Trophoblast cell (in vitro differentiated cells and primary cell): ENCODE measurements around the gene KRT34.

ENCODE experiments used
- DNase-seq, 2 donors: peaks; one replicate each; pipeline ENCODE4 v3.0.0-alpha.2; 2016
- H2AFZ ChIP-seq: 2 replicates; pipeline ENCODE4 v1.6.1; 2013; ENCODE audit warnings: low read length, moderate library complexity, mild to moderate bottlenecking; ENCODE audit not compliant: insufficient read depth, poor library complexity
- H2AK5ac ChIP-seq: 2 replicates; pipeline ENCODE4 v1.6.1; 2013; ENCODE audit warnings: mild to moderate bottlenecking, low read length
- H2BK120ac ChIP-seq: 2 replicates; pipeline ENCODE4 v1.6.1; 2013; ENCODE audit warnings: low read length, mild to moderate bottlenecking, moderate library complexity; ENCODE audit not compliant: insufficient read depth, poor library complexity
- H2BK12ac ChIP-seq: 2 replicates; pipeline ENCODE4 v1.6.1; 2013; ENCODE audit warnings: mild to moderate bottlenecking, low read length, moderate library complexity
- H2BK5ac ChIP-seq: 2 replicates; pipeline ENCODE4 v1.6.1; 2013; ENCODE audit warnings: low read length, low read depth, moderate library complexity, mild to moderate bottlenecking; ENCODE audit not compliant: poor library complexity
- H3K14ac ChIP-seq: 2 replicates; pipeline ENCODE4 v1.6.1; 2013; ENCODE audit warnings: mild to moderate bottlenecking, low read length
- H3K18ac ChIP-seq: 2 replicates; pipeline ENCODE4 v1.6.1; 2013; ENCODE audit warnings: mild to moderate bottlenecking, low read length
- H3K23ac ChIP-seq: 2 replicates; pipeline ENCODE4 v1.6.1; 2013; ENCODE audit warnings: low read length
- H3K27ac ChIP-seq: 2 replicates; pipeline ENCODE4 v1.5.1; 2013; ENCODE audit warnings: low read depth, mild to moderate bottlenecking, inconsistent platforms, low read length, moderate library complexity
- H3K27me3 ChIP-seq: 2 replicates; pipeline ENCODE4 v1.6.1; 2013; ENCODE audit warnings: inconsistent platforms, mild to moderate bottlenecking, low read length, moderate library complexity; ENCODE audit not compliant: insufficient read depth
- H3K36me3 ChIP-seq, 2 experiments: 1 replicate in 1 of 2; 2 replicates in 1 of 2; pipeline ENCODE4 v1.6.1; 2013; ENCODE audit warnings: low read length in 2 of 2, mild to moderate bottlenecking in 2 of 2, moderate library complexity in 1 of 2; ENCODE audit not compliant: insufficient read depth in 2 of 2, control insufficient read depth in 1 of 2
- H3K4ac ChIP-seq: 2 replicates; pipeline ENCODE4 v1.6.1; 2013; ENCODE audit warnings: low read depth, mild to moderate bottlenecking, low read length, moderate library complexity
- H3K4me1 ChIP-seq, 2 experiments: 1 replicate in 1 of 2; 2 replicates in 1 of 2; pipeline ENCODE4 v1.6.1; 2013; ENCODE audit warnings: low read length in 2 of 2, mild to moderate bottlenecking in 2 of 2, moderate library complexity in 1 of 2; ENCODE audit not compliant: insufficient read depth in 2 of 2, control insufficient read depth in 1 of 2
- H3K4me2 ChIP-seq: 2 replicates; pipeline ENCODE4 v1.6.1; 2013; ENCODE audit warnings: inconsistent platforms, mild to moderate bottlenecking, low read length, moderate library complexity
- H3K4me3 ChIP-seq: 2 replicates; pipeline ENCODE4 v1.5.1; 2013; ENCODE audit warnings: mild to moderate bottlenecking, low read depth, low read length, inconsistent platforms
- H3K79me1 ChIP-seq: one replicate; pipeline ENCODE4 v1.6.1; 2013; ENCODE audit warnings: low read length
- H3K79me2 ChIP-seq: 2 replicates; pipeline ENCODE4 v1.6.1; 2013; ENCODE audit warnings: low read length, mild to moderate bottlenecking; ENCODE audit not compliant: control insufficient read depth, insufficient read depth, poor library complexity
- H3K9ac ChIP-seq: 2 replicates; pipeline ENCODE4 v1.6.1; 2013; ENCODE audit warnings: mild to moderate bottlenecking, low read length
- H3K9me3 ChIP-seq: 2 replicates; pipeline ENCODE4 v1.6.1; 2013; ENCODE audit warnings: low read depth, mild to moderate bottlenecking, control low read depth, inconsistent platforms, low read length; ENCODE audit not compliant: insufficient read depth
- H4K12ac ChIP-seq: 2 replicates; pipeline ENCODE4 v1.6.1; 2013; ENCODE audit warnings: low read depth, mild to moderate bottlenecking, low read length, moderate library complexity
- H4K8ac ChIP-seq: 2 replicates; pipeline ENCODE4 v1.6.1; 2013; ENCODE audit warnings: low read depth, mild to moderate bottlenecking, low read length, moderate library complexity
- H4K91ac ChIP-seq: one replicate; pipeline ENCODE4 v1.6.1; 2013; ENCODE audit warnings: low read depth, mild to moderate bottlenecking, low read length, moderate library complexity
- WGBS: extraction: QIAGEN DNeasy Blood & Tissue Kit; methylation state at CpG from one replicate; pipeline ENCODE4 v1.1.7; 2013; ENCODE audit warnings: missing lambda C conversion rate; ENCODE audit not compliant: insufficient read length, insufficient coverage; ENCODE audit errors: extremely low coverage; 5-methylcytosine and 5-hydroxymethylcytosine counted together

Gene KRT34

DNA sequence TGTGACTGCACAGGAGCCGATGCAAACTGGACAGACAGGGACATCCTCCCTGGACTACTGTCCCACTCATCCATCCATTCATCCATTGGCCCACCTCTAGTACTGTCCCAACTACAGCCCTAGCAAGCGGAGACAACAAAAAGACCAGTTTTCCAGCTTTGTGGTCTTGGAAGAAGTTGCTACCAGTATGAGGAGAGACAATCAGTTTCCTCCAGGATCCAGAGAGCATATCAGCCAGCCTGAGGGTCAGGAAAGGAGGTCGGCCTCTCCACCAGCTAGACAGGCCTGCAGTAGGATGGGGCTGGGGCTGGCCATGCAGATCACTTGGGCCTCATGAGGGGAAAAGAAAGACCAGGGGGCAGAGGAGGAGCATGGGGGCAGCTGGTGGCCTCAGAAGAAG lies 48.3 kb downstream of the KRT34 start:
- Histone ChIP-seq H4K12ac (no peak overlapping the region), H3K79me1 (no peaks in the 10 kb centered on the region), H3K79me2 (no peaks in the 10 kb centered on the region), H3K36me3 (no peaks in the 10 kb centered on the region), H3K27me3 (no peaks in the 10 kb centered on the region), H3K23ac (no peak overlapping the region), H3K9ac (no peak overlapping the region), H2BK5ac (no peak overlapping the region), H2BK12ac (no peak overlapping the region), H4K8ac (no peak overlapping the region), H3K14ac (no peak overlapping the region), H3K4ac (no peak overlapping the region), H3K9me3 (no peaks in the 10 kb centered on the region), H2AK5ac (no peak overlapping the region), H3K4me1 (no peaks in the 10 kb centered on the region), H3K27ac (no peak overlapping the region), H3K18ac (no peak overlapping the region), H4K91ac (no peak overlapping the region), H3K4me3 (no peak overlapping the region), H3K4me2 (no peak overlapping the region), H2BK120ac (no peak overlapping the region), H2AFZ (no peak overlapping the region)
- no CpG with 5 or more reads among the region's 3 CpGs for WGBS
- peak; percentile 45 to 65 for DNase-seq

DNA sequence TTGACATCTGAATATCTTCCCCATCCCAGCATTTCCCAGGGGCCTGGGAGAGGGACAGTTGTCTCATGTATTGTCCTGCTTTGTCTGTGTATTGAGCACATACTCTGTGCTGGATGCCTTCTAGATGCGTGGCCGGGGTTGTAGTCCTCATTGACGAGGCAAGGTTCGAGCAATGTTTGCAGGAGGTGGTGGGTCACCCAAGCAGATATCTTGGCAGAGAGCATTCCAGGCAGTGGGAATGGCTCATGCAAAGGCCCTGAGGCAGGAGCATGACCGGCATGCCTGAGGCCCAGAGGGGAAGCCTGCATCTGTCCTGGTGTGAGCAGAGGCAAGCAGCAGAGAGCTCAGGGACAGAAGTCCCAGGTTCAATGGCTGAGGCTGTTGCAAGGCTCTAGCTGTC lies 49.0 kb downstream of the KRT34 start:
- H4K12ac ChIP-seq: no peak overlapping the region
- H2AK5ac ChIP-seq: no peak overlapping the region
- no peak overlapping the region for H2AFZ ChIP-seq
- no peak overlapping the region for H2BK12ac ChIP-seq
- no peak overlapping the region for H3K4ac ChIP-seq
- no peak overlapping the region for H3K4me2 ChIP-seq
- no peak overlapping the region for H2BK5ac ChIP-seq
- no peak overlapping the region for H4K8ac ChIP-seq
- no peak overlapping the region for H2BK120ac ChIP-seq
- no peak overlapping the region for H3K9ac ChIP-seq
- H3K27ac ChIP-seq: no peak overlapping the region
- H3K4me3 ChIP-seq: no peak overlapping the region
- H3K27me3 ChIP-seq: no peaks in the 10 kb centered on the region
- H3K36me3 ChIP-seq: no peaks in the 10 kb centered on the region
- no peaks in the 10 kb centered on the region for H3K9me3 ChIP-seq
- H3K14ac ChIP-seq: no peak overlapping the region
- no peak overlapping the region for H4K91ac ChIP-seq
- H3K79me1 ChIP-seq: no peaks in the 10 kb centered on the region
- DNase-seq: peak; percentile 93 to 96
- no peak overlapping the region for H3K18ac ChIP-seq
- no peaks in the 10 kb centered on the region for H3K79me2 ChIP-seq
- no peak overlapping the region for H3K23ac ChIP-seq
- WGBS: no CpG with 5 or more reads among the region's 5 CpGs
- no peaks in the 10 kb centered on the region for H3K4me1 ChIP-seq

DNA sequence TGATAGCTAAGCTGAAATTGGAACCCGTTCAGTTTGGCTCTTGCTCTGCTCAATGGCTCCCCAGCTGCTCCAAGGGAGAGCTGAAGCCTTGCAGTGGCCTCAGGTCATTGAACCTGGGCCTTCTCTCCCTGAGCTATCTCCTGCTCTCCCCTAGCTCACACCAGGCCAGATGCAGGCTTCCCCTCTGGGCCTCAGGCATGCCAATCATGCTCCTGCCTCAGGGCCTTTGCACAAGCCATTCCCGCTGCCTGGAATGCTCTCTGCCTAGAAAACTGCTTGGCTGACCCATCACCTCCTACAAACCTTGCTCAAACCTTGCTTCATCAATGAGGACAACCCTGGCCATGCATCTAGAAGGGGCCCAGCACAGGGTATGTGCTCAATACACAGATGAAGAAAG lies 49.9 kb downstream of the KRT34 start:
- H3K27me3 ChIP-seq: no peaks in the 10 kb centered on the region
- H3K9ac ChIP-seq: no peak overlapping the region
- no peak overlapping the region for H3K4ac ChIP-seq
- no peak overlapping the region for H2BK12ac ChIP-seq
- H3K79me2 ChIP-seq: no peaks in the 10 kb centered on the region
- no peaks in the 10 kb centered on the region for H3K36me3 ChIP-seq
- no peak overlapping the region for H2AFZ ChIP-seq
- H3K4me2 ChIP-seq: no peak overlapping the region
- no peak overlapping the region for H3K14ac ChIP-seq
- no peak overlapping the region for H2AK5ac ChIP-seq
- H3K23ac ChIP-seq: no peak overlapping the region
- no peak overlapping the region for H2BK5ac ChIP-seq
- WGBS: no CpG with 5 or more reads among the region's 2 CpGs
- no peak overlapping the region for H4K8ac ChIP-seq
- DNase-seq: peak; percentile 97 to 98
- H4K12ac ChIP-seq: no peak overlapping the region
- H3K79me1 ChIP-seq: no peaks in the 10 kb centered on the region
- no peak overlapping the region for H3K27ac ChIP-seq
- no peaks in the 10 kb centered on the region for H3K9me3 ChIP-seq
- no peaks in the 10 kb centered on the region for H3K4me1 ChIP-seq
- no peak overlapping the region for H4K91ac ChIP-seq
- H3K18ac ChIP-seq: no peak overlapping the region
- H2BK120ac ChIP-seq: no peak overlapping the region
- no peak overlapping the region for H3K4me3 ChIP-seq

DNA sequence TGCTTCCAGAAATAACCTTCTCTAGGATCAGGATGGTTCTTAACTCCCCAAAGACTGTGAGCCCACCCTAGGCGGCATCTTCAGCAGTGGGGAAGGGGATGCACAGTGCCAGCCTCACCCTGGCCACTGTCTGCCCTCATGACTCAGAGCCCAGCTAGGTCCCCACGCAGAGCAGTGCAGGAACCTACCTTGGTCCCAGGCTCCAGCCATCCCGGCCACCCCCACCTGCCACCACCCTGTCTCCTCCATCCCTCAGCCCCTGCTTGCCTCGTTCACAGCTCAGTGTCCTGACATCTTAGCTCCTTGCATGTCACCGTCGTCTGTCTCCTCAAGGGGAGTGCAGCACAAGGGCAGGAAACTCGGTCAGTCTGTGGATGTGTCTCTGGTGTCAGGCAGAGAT lies 50.5 kb downstream of the KRT34 start:
- H3K4me2 ChIP-seq: no peak overlapping the region
- H3K4ac ChIP-seq: no peak overlapping the region
- no peaks in the 10 kb centered on the region for H3K4me1 ChIP-seq
- no peak overlapping the region for H4K91ac ChIP-seq
- H2AK5ac ChIP-seq: no peak overlapping the region
- no peaks in the 10 kb centered on the region for H3K79me2 ChIP-seq
- H3K23ac ChIP-seq: no peak overlapping the region
- H3K27me3 ChIP-seq: no peaks in the 10 kb centered on the region
- no peak overlapping the region for H3K4me3 ChIP-seq
- no peak overlapping the region for H3K9ac ChIP-seq
- no peak overlapping the region for H3K18ac ChIP-seq
- no peak overlapping the region for H2AFZ ChIP-seq
- H4K8ac ChIP-seq: no peak overlapping the region
- no peaks in the 10 kb centered on the region for H3K79me1 ChIP-seq
- H3K9me3 ChIP-seq: no peaks in the 10 kb centered on the region
- no peak for DNase-seq
- H2BK12ac ChIP-seq: no peak overlapping the region
- no peak overlapping the region for H3K14ac ChIP-seq
- no peak overlapping the region for H3K27ac ChIP-seq
- no CpG with 5 or more reads among the region's 7 CpGs for WGBS
- H4K12ac ChIP-seq: no peak overlapping the region
- H3K36me3 ChIP-seq: no peaks in the 10 kb centered on the region
- H2BK5ac ChIP-seq: no peak overlapping the region
- H2BK120ac ChIP-seq: no peak overlapping the region
